GM21737 (cell line): ENCODE results near the gene CAMK1D.

Source experiments
- ATAC-seq: cut with Tn5 transposase; IDR thresholded peaks from one replicate; pipeline ENCODE4 v1.9.1; 2021; ENCODE audit warnings: mild to moderate bottlenecking, moderate library complexity; ENCODE audit not compliant: unreplicated experiment

CAMK1D gene

DNA sequence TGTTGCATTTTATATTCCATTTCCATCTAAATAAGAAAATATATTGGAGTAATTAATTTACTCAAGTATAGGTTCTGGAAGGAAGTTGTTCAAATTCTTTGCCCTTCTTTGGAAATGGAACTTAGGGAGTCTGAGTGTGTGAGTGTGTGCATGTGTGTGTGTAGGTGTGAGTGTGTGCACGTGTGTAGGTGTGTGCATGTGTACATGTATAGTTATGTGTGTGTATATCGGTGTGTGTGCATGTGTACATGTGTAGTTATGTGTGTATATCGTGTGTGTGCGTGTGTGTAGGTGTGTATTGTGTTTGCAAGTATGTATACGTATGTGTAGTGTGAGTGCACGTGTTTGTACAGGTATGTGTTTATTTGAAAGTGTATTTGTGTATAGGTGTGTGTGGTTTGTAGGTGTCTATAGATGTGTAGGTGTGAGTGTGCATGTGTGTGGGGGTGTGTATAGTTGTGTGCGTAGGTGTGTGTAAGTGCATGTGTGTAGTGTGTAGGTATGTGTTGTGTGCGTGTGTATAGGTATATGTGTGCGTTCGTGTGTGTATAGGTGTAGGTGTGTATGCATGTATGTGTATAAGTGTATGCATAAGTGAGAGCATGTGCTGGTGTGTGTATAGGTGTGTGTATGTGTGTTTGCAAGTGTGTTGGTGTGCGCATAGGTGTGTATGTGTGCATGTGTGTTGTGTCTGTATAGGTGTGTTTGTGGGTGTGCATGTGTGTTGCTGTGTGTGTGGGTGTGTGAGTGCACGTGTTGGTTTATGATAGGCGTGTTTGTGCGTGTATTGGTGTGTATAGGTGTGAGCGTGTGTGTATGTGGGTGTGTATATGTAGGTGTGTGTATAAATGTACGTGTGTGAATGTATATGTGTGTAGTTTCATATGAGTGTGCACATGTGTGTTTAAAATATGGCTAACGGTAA, 266.2 kb downstream of the CAMK1D start:
- no peak for ATAC-seq

GRCh38 chr10:12617191-12618175, 268.1 kb downstream of the CAMK1D start:
- no peak for ATAC-seq

DNA sequence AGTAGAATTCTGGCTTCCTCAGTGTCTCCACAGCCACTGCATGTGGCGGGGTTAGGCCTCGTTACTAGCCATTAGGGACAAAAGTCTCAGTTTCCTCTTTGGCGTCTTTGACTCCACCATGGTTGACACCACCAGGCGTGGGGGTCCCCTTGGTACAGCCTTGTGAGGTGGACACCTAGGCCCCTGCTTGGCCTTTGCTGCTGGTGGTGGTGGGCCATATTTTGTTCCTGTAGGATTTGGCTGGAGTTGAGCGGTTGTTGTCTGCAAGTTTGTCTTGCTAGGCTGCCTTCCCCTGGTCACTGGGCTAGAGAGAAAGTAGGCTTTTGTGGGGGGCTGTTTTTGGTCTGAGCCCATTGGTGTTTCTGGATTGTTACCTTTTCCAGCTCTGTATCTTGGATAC, 272.7 kb downstream of the CAMK1D start:
- no peak for ATAC-seq

GRCh38 chr10:12622691-12623090, 273.3 kb downstream of the CAMK1D start:
- no peak for ATAC-seq

DNA sequence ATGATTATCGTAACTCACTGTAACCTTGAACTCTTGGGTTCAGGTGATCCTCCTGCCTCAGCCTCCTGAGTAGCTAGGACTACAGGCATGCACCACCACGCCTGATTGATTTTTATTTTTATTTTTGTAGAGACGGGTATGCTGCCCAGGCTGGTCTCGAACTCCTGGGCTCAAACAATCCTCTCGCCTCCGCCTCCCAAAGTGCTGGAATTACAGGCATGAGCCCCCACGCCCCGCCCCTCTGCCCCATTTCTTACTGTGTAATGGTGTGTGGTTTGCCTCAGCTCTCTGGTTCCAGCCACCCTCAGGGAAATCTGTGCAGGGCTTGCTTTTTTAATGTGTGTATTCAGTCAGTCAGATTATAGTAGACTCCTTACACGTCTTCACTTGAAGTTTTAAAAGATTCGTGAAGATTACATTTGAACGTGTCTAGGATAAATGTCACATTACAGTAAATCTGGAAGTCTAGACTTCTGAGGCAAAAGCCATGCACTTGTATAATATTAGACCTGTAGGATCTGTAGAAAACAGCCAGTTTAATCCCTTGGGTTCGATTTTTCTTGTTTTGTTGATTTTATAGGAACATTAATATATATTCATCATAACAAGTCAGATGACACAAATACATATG, 276.2 kb downstream of the CAMK1D start:
- no peak for ATAC-seq

- ATAC-seq: no peak
Observed at GRCh38 chr10:12628153-12628552, 278.8 kb downstream of the CAMK1D start.

- ATAC-seq: no peak
Observed at GRCh38 chr10:12628964-12629766, 279.8 kb downstream of the CAMK1D start.

DNA sequence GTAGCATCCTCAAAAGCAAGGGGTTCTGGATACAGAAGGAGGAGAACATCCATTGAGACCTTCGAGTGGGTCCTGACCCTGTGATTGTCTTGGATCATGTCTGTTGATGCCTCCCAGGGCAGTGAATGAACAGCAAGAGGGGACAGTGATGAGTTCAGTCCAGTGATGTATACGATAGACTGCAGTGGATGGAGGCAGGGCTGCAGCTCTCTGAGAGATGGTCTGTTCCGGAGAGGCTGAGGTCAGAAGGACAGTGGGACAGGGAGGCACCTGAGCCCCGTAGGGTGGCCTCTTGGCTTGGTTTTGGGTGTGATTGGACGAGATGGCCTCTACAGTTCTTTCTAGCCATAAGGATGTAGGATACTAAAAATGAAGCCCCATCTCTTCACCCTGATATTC, 280.4 kb downstream of the CAMK1D start:
- ATAC-seq: no peak

DNA sequence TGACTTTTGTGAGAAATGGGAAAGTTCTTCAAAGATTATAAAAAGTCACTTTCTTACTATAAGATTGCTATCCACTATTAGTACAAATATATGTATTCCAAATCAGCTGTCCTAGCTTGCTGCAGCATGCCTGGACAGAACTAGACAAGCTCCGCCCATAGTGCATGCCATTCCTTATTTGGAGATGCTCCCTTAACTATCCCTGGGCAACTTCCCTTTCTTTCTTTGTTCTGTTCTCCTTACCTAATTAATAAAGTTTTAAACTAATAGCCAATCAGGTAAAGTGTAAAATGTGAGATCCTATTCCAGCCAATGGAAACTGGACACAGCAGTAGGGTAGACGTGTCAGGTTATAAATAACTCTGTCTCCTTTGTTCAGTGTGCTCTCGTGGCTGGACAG, 281.9 kb downstream of the CAMK1D start:
- no peak for ATAC-seq

- ATAC-seq: no peak
Observed at GRCh38 chr10:12631787-12632562, 282.6 kb downstream of the CAMK1D start.

GRCh38 chr10:12633776-12634620, 284.7 kb downstream of the CAMK1D start:
- no peak for ATAC-seq

- no peak for ATAC-seq
Observed at GRCh38 chr10:12634621-12634931, 285.2 kb downstream of the CAMK1D start.

GRCh38 chr10:12635127-12635541, 285.8 kb downstream of the CAMK1D start:
- ATAC-seq: no peak

- no peak for ATAC-seq
Observed at GRCh38 chr10:12636571-12636970, 287.2 kb downstream of the CAMK1D start.

DNA sequence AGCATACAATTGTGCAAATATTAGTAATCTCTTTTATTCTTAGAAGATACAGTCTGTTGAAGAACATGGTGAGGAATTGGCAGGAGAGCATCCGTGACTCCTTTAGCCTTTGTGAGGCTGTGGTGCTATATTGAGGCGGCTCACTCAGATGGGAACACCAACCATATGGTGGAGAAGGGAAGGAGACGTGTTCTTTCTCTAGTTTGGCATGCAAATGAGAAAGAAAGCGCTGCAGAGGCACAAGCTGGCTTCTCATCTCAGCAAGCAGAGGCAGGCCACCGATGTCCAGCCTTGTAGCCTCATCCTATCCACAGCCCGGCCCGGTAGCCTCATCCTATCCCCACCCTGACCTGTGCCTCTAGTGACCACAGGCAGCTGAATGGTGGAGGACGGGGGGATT, 288.3 kb downstream of the CAMK1D start:
- no peak for ATAC-seq

- ATAC-seq: no peak
Observed at GRCh38 chr10:12638103-12638502, 288.8 kb downstream of the CAMK1D start.

DNA sequence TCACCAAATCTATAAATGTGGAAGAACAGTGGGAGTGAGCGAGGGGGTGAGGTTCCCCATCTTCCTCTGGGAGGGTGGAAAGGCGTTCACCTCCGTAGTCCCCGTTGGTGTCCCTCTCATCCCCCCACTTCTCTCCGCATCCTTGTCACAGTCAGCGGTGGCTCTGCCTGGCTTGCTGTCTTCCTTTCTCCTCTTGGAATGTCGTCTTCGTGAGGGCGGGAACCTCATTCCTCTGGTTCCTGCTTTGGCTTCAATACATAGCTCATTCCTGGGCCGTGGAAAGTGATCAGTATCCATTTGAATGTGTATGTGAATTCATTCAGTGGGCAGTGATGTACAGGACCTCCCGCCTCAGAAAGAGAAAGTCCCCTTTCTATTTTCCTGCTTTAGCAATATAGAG, 289.4 kb downstream of the CAMK1D start:
- ATAC-seq: no peak

DNA sequence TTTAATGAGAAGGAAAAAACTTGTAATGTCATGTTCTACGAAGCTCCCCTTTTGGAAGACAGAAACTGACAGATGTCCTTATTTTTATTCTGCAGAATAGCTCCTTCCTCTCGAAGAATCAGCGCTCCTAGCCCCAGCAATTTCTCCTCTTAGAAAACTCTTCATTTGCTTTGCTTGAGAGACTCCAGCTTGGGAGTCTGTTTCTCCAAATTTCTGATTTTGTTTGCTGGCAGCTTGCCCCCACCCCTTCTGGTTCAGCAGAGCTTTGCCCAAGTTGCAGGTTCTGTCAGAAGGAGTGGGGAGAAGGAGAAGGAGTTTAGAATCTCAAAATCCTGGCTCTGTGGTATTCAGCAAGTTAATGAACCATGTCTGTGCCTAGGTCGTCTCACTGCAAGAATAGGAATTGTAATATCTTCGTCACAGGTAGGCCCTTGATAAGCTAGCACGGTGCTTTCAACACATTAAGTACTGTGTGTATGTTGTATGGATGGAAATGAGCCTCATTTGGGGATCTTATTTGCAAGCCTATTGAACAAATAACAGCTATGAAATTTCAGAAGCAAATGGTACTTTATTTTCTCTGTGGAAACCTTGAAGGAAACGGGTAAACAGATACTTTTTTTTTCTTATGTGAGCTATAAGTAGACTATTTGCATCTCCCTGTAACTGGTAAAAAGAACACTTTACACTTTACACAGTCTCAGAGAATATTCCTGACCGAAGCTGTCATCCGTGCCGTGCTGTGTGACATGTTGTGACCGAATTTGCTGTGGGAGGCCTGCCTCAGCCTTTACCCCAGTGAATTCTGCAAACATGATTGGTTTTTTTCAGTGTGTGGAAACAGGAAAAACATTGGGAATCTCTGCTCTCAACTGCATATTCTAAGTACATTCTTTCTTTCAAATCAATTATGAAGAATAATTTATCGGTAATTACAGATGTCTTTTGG, 290.9 kb downstream of the CAMK1D start:
- no peak for ATAC-seq
